GM21737 (cell line): ENCODE results near the gene GRM3.

Experiments
- ATAC-seq: cut with Tn5 transposase; IDR thresholded peaks from one replicate; pipeline ENCODE4 v1.9.1; 2021; ENCODE audit warnings: mild to moderate bottlenecking, moderate library complexity; ENCODE audit not compliant: unreplicated experiment

GRM3 gene

DNA sequence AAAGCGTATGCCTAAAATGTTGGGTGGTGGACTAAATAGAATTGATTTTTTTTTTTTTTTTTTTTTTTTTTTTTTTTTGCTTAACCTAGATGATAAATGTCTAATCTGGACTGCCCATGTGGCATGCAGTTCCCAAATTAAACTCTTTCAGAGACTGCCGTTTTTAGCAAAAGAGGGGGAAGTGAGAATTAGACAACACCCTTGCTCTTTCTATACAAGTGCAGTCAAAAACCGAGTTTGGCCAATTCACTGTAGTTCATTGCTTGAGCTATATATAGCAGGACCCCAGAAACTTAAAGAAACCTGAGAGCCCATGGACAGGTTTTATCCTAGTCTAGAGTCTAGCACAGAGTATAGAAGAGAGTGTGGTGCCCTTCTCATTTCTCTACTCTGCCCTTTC, 141.9 kb downstream of the GRM3 start:
- ATAC-seq: peak; percentile 63

- ATAC-seq: no peak
These were observed 142.7 kb downstream of the GRM3 start for GRCh38 chr7:86786376-86786775.

DNA sequence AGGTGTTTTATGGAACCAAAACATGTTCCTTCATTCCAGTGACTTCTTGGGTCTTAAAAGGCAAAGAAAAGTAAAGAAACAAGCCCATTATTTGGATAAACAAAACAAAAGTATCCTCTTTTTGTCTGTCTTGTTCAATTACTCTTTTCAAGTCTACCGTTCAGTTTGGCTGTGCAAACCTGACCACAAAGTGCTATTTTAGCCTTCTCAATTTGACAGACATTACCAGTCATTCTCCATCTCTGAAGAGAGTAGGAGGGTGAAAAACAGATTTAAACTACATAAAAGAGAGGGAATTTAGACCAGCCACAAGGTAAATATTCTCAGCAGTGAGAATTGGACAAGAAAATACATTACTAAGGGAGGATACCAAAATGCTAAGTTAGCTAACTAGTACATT, 145.2 kb downstream of the GRM3 start:
- no peak for ATAC-seq

- peak; percentile 61 for ATAC-seq
These were observed 146.7 kb downstream of the GRM3 start for GRCh38 chr7:86790383-86790782.

DNA sequence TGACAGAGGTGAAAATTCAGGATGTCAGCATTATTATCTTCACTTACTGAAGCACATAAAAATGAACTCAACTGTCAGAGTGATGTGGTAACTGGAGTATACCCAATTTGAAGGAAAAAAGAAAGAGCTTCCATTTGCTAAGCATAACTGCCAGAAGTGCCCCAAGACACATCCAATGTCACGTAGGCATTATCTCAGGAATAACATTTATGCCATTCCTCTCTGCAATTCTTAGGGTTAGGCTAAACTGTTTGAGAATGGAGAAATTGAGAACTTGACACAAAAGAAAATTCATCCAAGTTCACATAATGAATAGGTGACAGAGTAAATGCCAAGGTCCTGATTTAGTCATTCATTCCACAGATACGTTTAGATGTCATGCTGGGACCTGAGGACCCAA, 148.6 kb downstream of the GRM3 start:
- ATAC-seq: no peak

DNA sequence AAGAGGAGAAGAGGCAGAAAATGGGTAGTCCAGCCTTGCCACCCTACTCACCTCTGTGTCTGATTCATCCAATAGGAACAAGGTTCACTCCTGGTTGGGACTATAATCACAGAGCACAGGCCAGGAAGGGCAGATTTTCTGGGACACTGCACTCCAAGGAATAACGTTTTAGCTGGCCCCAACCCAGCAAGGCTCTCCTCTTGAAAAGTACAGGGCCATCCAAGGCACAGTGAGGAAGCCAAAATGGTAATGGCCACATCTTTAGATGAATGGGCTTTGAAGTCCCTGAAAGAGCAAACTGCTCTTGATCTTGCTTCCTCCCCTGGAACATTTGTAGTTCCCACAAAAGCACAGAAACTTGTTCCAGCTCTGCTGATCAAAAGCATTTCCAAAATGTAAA, 149.4 kb downstream of the GRM3 start:
- ATAC-seq: no peak

- no peak for ATAC-seq
These were observed 171.1 kb downstream of the GRM3 start for GRCh38 chr7:86814661-86815379.

DNA sequence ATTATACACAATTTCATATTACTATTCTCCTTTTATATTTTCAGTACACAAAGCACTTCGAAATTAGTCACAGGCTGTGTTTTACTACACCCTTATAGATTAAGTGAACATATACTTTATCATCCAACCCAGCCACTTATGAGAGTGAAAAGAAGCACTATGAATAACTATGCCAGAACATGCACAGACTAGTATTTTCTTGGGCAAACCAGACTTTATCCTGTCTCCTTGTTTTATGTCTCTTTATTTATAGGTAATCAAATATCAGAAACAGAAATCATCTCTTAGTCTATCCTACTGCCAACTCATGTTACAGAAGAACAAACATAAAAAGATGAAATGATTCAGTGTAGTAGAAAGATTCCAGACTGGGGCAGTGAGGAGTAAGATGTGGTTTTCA, 171.8 kb downstream of the GRM3 start:
- no peak for ATAC-seq

DNA sequence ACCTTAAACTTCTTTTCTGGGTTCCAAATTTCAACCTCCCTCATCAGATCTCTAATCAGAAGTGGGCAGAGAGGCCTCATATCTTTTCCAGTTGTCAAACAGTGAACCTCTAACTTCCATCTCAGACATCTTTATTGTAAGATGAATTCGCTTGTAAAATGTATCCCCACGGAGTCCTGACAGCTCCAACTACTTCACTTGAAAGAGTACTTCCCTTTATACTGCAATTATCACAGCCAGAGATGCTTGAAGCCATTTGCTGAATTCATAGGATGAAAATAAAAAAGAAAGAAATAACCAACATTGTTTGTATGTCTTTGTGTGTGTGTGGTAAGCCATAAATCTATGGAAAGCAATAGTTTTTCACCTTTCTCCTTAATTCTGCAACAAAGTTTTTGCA, 175.2 kb downstream of the GRM3 start:
- ATAC-seq: no peak

DNA sequence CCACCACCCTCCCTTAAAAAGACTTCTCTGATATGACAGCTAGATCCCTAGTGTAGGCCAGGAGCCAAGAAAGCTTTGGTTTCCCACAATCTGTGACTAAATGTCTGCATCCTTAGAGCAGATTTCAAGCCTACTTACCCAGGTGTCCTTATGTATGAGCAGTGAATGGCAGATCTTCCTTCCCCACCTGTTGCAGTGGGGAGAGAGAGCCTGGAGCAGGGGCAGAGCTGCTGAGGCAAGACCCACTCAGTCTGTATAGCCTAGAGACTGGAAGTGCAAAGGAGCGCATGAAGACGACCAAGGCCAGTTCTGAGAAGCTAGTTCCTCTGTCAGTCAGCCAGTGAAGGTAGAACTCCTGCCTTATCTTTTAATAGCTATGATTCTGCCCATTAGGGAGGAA, 180.1 kb downstream of the GRM3 start:
- no peak for ATAC-seq

DNA sequence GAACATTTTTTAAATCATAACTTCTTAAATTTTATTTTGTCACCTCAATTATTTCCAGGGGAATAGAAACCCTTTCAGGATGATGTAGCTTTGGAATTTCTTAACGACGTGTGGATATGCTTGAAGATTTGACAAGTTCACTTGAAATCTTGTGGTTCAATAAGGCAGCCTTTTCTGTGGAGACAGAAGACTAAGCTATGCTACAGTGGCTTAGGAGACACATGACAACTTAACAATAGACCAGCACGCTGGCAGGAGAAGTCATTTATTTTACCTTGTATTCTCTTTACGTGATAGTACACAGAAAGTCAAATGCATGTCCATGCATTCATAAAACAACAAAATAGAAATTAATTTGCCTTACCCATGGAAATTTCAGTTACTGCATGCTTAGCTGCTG, 181.6 kb downstream of the GRM3 start:
- ATAC-seq: no peak

GRCh38 chr7:86826948-86827347, 183.2 kb downstream of the GRM3 start:
- no peak for ATAC-seq

GRCh38 chr7:86833360-86833759, 189.7 kb downstream of the GRM3 start:
- ATAC-seq: no peak

DNA sequence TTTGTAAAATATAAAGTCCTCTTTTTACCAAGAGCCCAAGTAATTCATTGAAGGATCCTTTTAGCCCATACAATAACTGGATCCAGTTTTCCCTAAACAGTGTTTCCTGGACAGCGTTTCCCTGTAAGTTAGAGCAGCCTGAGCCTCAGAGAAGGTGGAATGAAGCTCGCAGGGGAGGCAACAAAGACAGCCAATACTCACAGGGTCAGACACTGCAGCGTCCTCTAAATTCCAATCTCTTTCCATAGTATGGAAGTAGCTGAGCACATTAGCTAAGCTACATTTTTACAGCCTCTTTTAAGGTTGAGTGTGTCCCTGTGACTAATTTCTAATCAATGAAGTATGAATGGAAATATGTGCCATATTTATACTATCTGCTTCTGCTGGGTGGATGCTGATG, 193.5 kb downstream of the GRM3 start:
- no peak for ATAC-seq

DNA sequence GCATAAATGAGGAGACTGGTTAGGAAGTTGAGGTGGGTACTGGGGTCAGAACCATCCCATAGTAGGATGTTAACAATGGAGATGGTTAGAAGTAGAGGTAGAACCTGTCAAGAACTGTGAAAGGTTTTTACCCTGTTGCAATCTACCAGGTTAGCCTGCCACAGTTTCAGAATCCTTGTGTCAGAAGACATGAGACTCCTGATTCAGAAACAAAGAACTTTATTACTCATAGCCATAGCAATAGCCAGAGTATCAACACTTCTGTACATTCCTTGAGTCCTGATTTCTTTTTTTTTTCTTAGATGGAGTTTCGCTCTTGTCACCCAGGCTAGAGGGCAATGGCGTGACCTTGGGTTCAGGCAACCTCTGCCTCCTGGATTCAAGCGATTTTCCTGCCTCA, 200.9 kb downstream of the GRM3 start:
- no peak for ATAC-seq

DNA sequence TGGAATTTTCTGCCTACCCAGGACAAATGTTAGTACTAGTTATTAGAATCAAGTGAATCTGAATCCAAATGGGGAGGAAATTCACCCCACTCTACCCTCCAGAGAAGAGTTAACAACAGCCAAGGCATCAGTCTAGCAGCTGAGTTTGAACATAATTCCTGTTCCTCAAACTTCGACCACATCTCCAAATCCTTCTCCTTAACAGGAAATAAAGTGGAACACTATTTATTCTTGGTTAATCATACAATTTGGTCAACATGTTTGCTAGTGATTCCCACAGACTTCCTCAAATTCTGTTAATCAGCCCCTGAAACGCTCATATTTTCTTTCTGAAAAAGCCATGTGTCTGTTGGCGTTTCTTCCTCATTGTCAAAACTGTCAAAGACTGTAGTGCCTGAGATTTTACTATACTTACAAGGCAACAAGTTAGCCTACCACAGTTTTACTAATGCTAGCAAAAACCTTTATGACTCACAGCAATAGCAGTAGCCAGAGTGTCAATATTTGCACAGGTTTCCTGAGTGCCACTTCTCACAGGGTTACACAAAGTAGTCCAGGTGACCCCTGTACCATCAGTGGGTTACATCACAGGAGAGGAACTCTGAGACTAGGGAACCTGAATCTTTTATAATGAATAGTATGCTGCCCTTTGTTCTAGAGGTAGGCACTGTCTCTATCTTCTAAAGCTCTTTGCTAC, 202.9 kb downstream of the GRM3 start:
- ATAC-seq: no peak

GRCh38 chr7:86848226-86848625, 204.5 kb downstream of the GRM3 start:
- ATAC-seq: no peak

DNA sequence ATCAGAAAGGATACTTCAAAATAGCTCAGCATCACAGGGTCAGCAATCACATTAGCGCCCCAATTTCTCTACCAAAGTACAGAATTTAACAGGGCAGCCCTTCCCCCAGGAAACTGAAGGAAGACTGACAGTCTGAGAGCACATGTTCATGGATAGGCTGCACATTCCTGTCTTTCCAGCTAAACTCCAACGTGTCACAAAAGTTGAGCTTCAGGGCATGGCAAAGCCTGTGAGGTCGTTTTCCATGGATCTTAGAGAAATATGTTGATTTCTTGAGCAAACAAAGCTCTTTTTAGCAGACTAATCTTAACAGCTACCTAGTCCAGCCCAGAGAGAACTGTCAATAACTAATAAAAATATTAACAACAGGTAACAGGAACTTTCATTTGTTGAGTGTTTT, 207.9 kb downstream of the GRM3 start:
- ATAC-seq: no peak

DNA sequence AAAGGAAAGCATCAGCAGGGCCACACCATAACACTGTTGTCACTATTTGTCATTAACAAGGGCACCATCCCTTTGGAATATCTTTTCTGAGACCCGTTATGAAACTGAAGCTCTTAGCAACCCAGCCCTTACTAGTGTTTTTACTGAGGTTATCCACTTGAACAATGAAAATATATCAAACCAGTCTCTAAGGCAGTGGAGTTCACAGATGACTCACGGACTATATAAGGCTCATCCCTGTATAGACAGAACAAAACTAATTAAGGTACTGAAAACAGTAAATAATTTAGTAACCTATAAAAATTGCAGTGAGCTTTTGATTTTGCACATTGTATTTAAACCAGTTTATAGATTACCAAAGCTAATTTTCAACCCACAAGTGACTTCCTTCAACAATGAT, 219.7 kb downstream of the GRM3 start:
- peak; percentile 68 for ATAC-seq

DNA sequence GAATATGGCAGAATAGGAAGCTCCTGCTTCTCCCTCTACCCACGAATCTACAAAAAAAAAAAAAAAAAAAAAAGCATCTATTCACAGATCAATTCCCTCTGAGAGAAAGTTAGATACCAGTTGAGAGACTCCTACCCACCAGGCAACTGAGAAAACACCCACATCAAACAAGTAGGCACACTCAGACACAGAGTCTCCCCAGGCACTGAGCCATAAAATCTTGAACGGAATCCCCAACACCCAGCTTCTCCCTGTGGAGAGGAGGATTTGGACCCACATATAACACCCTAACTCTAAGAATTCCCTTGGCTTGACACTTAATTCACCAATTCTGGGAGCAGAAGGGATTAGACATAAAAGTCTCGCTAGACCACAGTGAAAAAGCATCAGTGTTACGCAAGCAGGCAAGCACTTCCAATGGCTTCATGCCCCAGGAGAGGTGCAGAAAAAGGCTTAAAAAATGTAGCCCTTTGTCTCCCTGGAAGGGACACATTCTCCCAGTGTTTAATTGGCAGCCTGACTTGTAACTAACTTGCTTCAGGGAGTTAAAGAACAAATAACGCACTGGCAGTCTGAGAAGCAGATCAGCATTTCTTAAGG, 223.6 kb downstream of the GRM3 start:
- no peak for ATAC-seq

- no peak for ATAC-seq
These were observed 232.4 kb downstream of the GRM3 start for GRCh38 chr7:86876146-86876545.

DNA sequence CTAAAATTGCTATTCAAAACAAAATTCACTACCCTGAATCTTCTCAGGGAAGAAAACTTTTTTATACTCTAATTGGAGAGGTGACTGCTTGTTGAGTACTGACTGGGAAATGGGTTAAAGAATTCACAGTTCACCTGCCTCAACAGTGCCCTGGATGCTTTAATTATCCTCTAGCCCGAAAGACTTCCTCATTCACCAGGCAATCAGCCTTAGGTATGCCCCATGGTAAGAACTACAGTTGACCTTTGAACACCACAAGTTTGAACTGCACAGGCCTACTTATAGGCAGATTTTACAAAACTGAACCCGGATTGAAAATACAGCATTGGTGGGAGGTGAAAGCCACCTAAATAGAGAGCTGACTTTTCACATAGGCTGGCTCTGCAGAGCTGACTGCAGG, 240.4 kb downstream of the GRM3 start:
- no peak for ATAC-seq
